Esophagus muscularis mucosa (tissue), 4 donors: ENCODE results near the gene SLC51A. TPM values are rescaled to one million over a fixed set of nuclear protein-coding genes. Genes with fewer than 3 reads are reported as not detected.

Source experiments
- DNase-seq: peaks from one replicate; pipeline ENCODE4 v3.0.0-alpha.2; 2017; ENCODE audit errors: extremely low spot score
- H3K27ac ChIP-seq, 4 donors: fragments of 200-600 bp; sonication (generic); replicated peaks in 1 of 4; 1 replicate in 3 of 4; 2 replicates in 1 of 4; pipeline ENCODE4 v1.5.1; 2016 to 2019; ENCODE audit warnings: mild to moderate bottlenecking in 1 of 4
- H3K27me3 ChIP-seq, 4 donors: fragments of 200-600 bp; sonication (generic); one replicate each; pipeline versions ENCODE4 v1.5.1 to v1.6.0; 2016 to 2019
- H3K36me3 ChIP-seq, 4 donors: fragments of 200-600 bp; sonication (generic); one replicate each; pipeline ENCODE4 v1.5.1; 2016 to 2019
- H3K4me1 ChIP-seq, 4 donors: fragments of 200-600 bp; sonication (generic); one replicate each; pipeline ENCODE4 v1.5.1; 2016 to 2019
- H3K4me3 ChIP-seq, 4 donors: fragments of 200-600 bp; sonication (generic); 1 replicate in 2 of 4; 2 replicates in 2 of 4; pipeline ENCODE4 v1.5.1; 2016 to 2019; ENCODE audit warnings: mild to moderate bottlenecking in 4 of 4, moderate library complexity in 1 of 4
- H3K9me3 ChIP-seq, 4 donors: fragments of 200-600 bp; sonication (generic); 1 replicate in 3 of 4; 2 replicates in 1 of 4; pipeline ENCODE4 v1.5.1; 2016 to 2019
- EP300 ChIP-seq: sonication (generic); formaldehyde crosslinking; IDR thresholded peaks from one replicate; pipeline ENCODE4 v1.6.1; 2017; ENCODE audit warnings: antibody characterized with exemption
- POLR2A ChIP-seq: fragments of 450-650 bp; IDR thresholded peaks from one replicate; pipeline ENCODE4 v1.6.1; 2017; ENCODE audit warnings: antibody characterized with exemption, moderate library complexity, mild to moderate bottlenecking, low read depth
- POLR2AphosphoS5 ChIP-seq, 2 donors: sonication (generic); formaldehyde crosslinking; IDR thresholded peaks; one replicate each; pipeline ENCODE4 v1.6.1; 2017; ENCODE audit warnings: antibody characterized with exemption in 2 of 2
- WGBS: methylation state at CpG from one replicate; pipeline ENCODE4 v1.1.5; 2018; 5-methylcytosine and 5-hydroxymethylcytosine counted together
- intact Hi-C: fragments of 100-400 bp; cut with DNase I; formaldehyde crosslinking; loops from one replicate; pipeline ENCODE4 v1.15.1; 2023
- total RNA-seq, 4 donors: library from RNA; depleted of rRNA; stranded (reverse); fragments of >200 nt; gene quantifications; one replicate each; pipeline versions ENCODE4 v1.1.0 to v1.2.1, GENCODE V29; 2016
- TF ChIP-seq, protein P1 (sequence below), 3 experiments: fragments of 200-600 bp in 2 of 3; fragments of 450-650 bp in 1 of 3; sonication (generic) in 2 of 3; IDR thresholded peaks; one replicate each; pipeline ENCODE4 v1.5.1; 2017 to 2019; ENCODE audit warnings: antibody characterized with exemption in 3 of 3, mild to moderate bottlenecking in 2 of 3, moderate library complexity in 1 of 3

Gene SLC51A
- total RNA-seq, 4 donors from 2014 or later = not detected

GRCh38 chr3:196174652-196175051 lies 41.7 kb upstream of the SLC51A start:
- Histone ChIP-seq H3K4me1 (no peaks in the 10 kb centered on the region), H3K4me3 (no peak overlapping the region), H3K36me3 (no peaks in the 10 kb centered on the region), H3K27ac (no peak overlapping the region), H3K9me3 (no peaks in the 10 kb centered on the region), H3K27me3 (no peaks in the 10 kb centered on the region)
- no peak for DNase-seq
- intact Hi-C loops = no loop called here
- WGBS = 93% methylated on average over 3 of the region's 3 CpGs
- TF ChIP-seq POLR2AphosphoS5 (IDR thresholded peaks at IDR 0.05) (no peak), POLR2A (no peak), EP300 (no peak)
- TF ChIP-seq, protein P1, sequence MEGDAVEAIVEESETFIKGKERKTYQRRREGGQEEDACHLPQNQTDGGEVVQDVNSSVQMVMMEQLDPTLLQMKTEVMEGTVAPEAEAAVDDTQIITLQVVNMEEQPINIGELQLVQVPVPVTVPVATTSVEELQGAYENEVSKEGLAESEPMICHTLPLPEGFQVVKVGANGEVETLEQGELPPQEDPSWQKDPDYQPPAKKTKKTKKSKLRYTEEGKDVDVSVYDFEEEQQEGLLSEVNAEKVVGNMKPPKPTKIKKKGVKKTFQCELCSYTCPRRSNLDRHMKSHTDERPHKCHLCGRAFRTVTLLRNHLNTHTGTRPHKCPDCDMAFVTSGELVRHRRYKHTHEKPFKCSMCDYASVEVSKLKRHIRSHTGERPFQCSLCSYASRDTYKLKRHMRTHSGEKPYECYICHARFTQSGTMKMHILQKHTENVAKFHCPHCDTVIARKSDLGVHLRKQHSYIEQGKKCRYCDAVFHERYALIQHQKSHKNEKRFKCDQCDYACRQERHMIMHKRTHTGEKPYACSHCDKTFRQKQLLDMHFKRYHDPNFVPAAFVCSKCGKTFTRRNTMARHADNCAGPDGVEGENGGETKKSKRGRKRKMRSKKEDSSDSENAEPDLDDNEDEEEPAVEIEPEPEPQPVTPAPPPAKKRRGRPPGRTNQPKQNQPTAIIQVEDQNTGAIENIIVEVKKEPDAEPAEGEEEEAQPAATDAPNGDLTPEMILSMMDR (IDR thresholded peaks at IDR 0.05) = no peak

DNA sequence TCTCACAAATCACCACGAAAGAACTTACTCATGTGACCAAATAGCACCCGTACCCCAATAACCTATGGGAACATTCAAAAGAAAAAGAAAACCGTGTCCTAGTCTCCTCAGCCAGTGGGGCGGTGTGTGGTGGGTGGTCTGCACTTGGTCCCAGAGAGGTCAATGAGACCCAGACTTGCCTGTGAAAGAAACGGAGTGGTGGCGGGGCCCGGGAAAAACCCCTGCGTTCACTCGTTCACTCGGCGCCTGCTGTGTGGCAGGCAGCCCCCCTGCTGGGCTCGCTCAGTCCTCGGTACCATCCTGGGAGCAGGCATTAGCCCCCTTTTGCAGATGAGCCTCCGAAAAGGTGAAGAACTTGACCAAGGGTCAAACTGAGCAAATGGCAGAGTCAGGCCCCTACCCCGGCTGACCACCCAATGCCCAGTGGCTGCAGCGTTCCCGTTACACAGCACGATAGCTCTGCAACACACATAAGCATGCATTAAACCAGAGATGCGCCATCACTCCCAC lies 41.2 kb upstream of the SLC51A start:
- no peak for DNase-seq
- intact Hi-C loops = no loop called here
- WGBS = 67% methylated on average over 14 of the region's 19 CpGs

DNA sequence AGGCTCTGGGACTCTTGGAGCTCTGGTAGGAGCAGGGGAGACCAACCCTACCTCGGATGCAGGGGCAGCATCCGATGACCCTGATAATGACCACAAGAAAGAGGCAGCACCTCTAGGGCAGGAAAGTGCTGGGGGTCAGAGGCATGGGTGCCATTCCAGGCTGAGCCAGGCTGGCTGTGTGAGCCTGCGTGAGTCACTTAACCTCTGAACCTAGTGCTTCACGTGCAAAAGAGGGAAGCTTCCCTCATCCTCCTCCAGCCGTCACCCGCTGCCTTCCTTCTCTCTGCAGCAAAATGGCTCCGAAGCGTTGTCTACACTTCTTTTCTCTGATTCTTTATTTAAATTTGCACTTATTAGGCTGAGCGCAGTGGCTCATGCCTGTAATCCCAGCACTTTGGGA lies 40.6 kb upstream of the SLC51A start:
- H3K9me3 ChIP-seq = no peaks in the 10 kb centered on the region
- H3K4me3 ChIP-seq = no peak overlapping the region
- no peak for DNase-seq
- H3K27ac ChIP-seq = no peak overlapping the region
- 84% methylated on average over 8 of the region's 9 CpGs for WGBS
- H3K4me1 ChIP-seq = no peaks in the 10 kb centered on the region
- no peaks in the 10 kb centered on the region for H3K36me3 ChIP-seq
- TF ChIP-seq, protein P1 (IDR thresholded peaks at IDR 0.05) = no peak
- TF ChIP-seq POLR2A = no peak
- H3K27me3 ChIP-seq = no peaks in the 10 kb centered on the region
- intact Hi-C loops = no loop called here

More for the DNA sequence above, 41.2 kb upstream of the SLC51A start:
- H3K9me3 ChIP-seq = no peaks in the 10 kb centered on the region
- no peak overlapping the region for H3K4me3 ChIP-seq
- TF ChIP-seq POLR2A (no peak), POLR2AphosphoS5 (IDR thresholded peaks at IDR 0.05) (no peak), EP300 (no peak)
- TF ChIP-seq, protein P1 (IDR thresholded peaks at IDR 0.05) = no peak
- H3K36me3 ChIP-seq = no peaks in the 10 kb centered on the region
- H3K4me1 ChIP-seq = no peaks in the 10 kb centered on the region
- no peak overlapping the region for H3K27ac ChIP-seq
- no peaks in the 10 kb centered on the region for H3K27me3 ChIP-seq

DNA sequence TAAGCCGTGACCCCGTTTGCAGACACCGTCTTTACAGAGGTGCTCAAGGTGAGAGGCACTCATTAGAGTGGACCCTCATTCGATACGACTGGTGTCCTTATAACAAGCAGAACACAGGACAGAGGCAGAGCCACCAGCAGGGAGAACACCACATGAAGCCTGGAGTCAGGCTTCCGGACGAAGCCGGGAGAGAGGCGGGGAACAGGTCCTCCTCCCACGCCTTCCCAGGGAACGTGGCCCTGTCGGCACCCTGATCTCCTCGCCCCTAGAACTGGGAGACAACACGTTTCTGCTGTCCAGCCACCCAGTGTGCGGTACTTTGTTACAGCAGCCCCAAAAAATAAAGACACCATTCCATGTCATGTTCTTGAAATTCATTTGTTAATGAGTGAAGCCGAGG lies 38.8 kb upstream of the SLC51A start:
- H3K9me3 ChIP-seq = no peaks in the 10 kb centered on the region
- peaks cover 0 to 4% (median 0%) of the 10 kb centered on the region in 4 donors for H3K27me3 ChIP-seq
- no peaks in the 10 kb centered on the region for H3K36me3 ChIP-seq
- 77% methylated on average over 16 of the region's 16 CpGs for WGBS
- intact Hi-C loops = no loop called here
- H3K4me3 ChIP-seq = no peak overlapping the region
- no peak for TF ChIP-seq POLR2A
- TF ChIP-seq POLR2AphosphoS5 (IDR thresholded peaks at IDR 0.05) = no peak
- no peak for TF ChIP-seq EP300
- TF ChIP-seq, protein P1 (IDR thresholded peaks at IDR 0.05) = no peak
- no peaks in the 10 kb centered on the region for H3K4me1 ChIP-seq
- DNase-seq = no peak
- H3K27ac ChIP-seq = no peak overlapping the region

- intact Hi-C loops = no loop called here
- Histone ChIP-seq H3K27me3 (peaks cover 0 to 4% (median 0%) of the 10 kb centered on the region in 4 donors), H3K4me3 (no peak overlapping the region), H3K9me3 (no peaks in the 10 kb centered on the region), H3K27ac (no peak overlapping the region), H3K36me3 (no peaks in the 10 kb centered on the region), H3K4me1 (no peaks in the 10 kb centered on the region)
- DNase-seq = no peak
- WGBS = 76% methylated on average over 4 of the region's 4 CpGs
- TF ChIP-seq EP300 (no peak), POLR2AphosphoS5 (IDR thresholded peaks at IDR 0.05) (no peak), POLR2A (no peak)
- TF ChIP-seq, protein P1 (IDR thresholded peaks at IDR 0.05) = no peak
Observed at GRCh38 chr3:196177967-196178366, 38.4 kb upstream of the SLC51A start.
